ENCODE measurements around the gene IL33. TPM values are rescaled to one million over a fixed set of nuclear protein-coding genes. Genes with fewer than 3 reads are reported as not detected.

The IL33 gene
- polyA plus RNA-seq, 1 of the 3 experiments (the other 2 are of a cell fraction): not detected

GRCh38 chr9:6277417-6277816 is 61.8 kb downstream of the IL33 start:
- ChIA-PET POLR2A (no interaction called here), CTCF (interaction anchor here (1.4 kb wide), 1 partner anchor 391 kb away, joined by 5 read pairs; no protein-coding TSS in a partner anchor)
- no peak overlapping the region for H2AFZ ChIP-seq (ENCODE audit: low read depth)
- H3K79me2 ChIP-seq (ENCODE audit: insufficient read depth): no peaks in the 10 kb centered on the region
- H3K9ac ChIP-seq: no peak overlapping the region
- 61% methylated on average over 3 of the region's 3 CpGs for WGBS (ENCODE audit: low lambda C conversion rate)
- no peaks in the 10 kb centered on the region for H3K9me2 ChIP-seq
- DNase-seq: no peak
- H3K4me3 ChIP-seq (ENCODE audit: low read depth in 2 of 2, low read length in 1 of 2): no peak overlapping the region
- no peaks in the 10 kb centered on the region for H4K20me1 ChIP-seq (ENCODE audit: insufficient read depth)
- no peaks in the 10 kb centered on the region for H3K27me3 ChIP-seq (ENCODE audit: insufficient read depth)
- H3K4me1 ChIP-seq (ENCODE audit: control insufficient read depth in 1 of 2, insufficient read depth in 2 of 2, low read depth in 1 of 2, low read length in 1 of 2): no peaks in the 10 kb centered on the region
- no peak overlapping the region for H3K4me2 ChIP-seq
- no peak for TF ChIP-seq CTCF (IDR thresholded peaks at IDR 0.05)
- no peak for TF ChIP-seq NRF1 (IDR thresholded peaks at IDR 0.05; ENCODE audit: low read depth, low read length)
- TF ChIP-seq FOSL2 (IDR thresholded peaks at IDR 0.05; ENCODE audit: borderline replicate concordance, low read depth): no peak
- TF ChIP-seq CHD2 (IDR thresholded peaks at IDR 0.05; ENCODE audit: low read length, partially characterized antibody): no peak
- no peak for TF ChIP-seq GATA2 (CRISPR knock-in tag; IDR thresholded peaks at IDR 0.05)
- TF ChIP-seq USF2 (IDR thresholded peaks at IDR 0.05; ENCODE audit: borderline replicate concordance, low read depth, low read length): no peak
- TF ChIP-seq POLR2AphosphoS5 (IDR thresholded peaks at IDR 0.05; ENCODE audit: low read depth, low read length): no peak
- TF ChIP-seq MEF2A (IDR thresholded peaks at IDR 0.05; ENCODE audit: borderline replicate concordance, low read depth): no peak
- no peak for TF ChIP-seq RXRA (IDR thresholded peaks at IDR 0.05; ENCODE audit: borderline replicate concordance, low read depth)
- no peak for TF ChIP-seq TCF12 (IDR thresholded peaks at IDR 0.05)
- no peak for TF ChIP-seq SMC3 (IDR thresholded peaks at IDR 0.05; ENCODE audit: low read depth, low read length)
- no peak for TF ChIP-seq MXI1 (IDR thresholded peaks at IDR 0.05; ENCODE audit: low read depth, low read length)
- TF ChIP-seq JUND (IDR thresholded peaks at IDR 0.05): no peak
- H3K27ac ChIP-seq (ENCODE audit: low read depth in 2 of 2, low read length in 1 of 2): no peak overlapping the region
- H3K9me3 ChIP-seq: no peaks in the 10 kb centered on the region
- H3K36me3 ChIP-seq (replicated peaks in 1 of 2; ENCODE audit: control insufficient read depth in 1 of 2, insufficient read depth in 2 of 2, low read length in 1 of 2): no peaks in the 10 kb centered on the region
- no peaks in the 10 kb centered on the region for H3F3A ChIP-seq (replicated peaks; ENCODE audit: insufficient read depth)

GRCh38 chr9:6301858-6302257 is 86.3 kb downstream of the IL33 start:
- Histone ChIP-seq H3K79me2 (ENCODE audit: insufficient read depth) (no peaks in the 10 kb centered on the region), H3K27me3 (ENCODE audit: insufficient read depth) (no peaks in the 10 kb centered on the region), H3F3A (replicated peaks; ENCODE audit: insufficient read depth) (no peaks in the 10 kb centered on the region), H3K4me3 (ENCODE audit: low read depth in 2 of 2, low read length in 1 of 2) (no peak overlapping the region), H3K9me2 (no peaks in the 10 kb centered on the region), H3K9ac (no peak overlapping the region), H3K27ac (ENCODE audit: low read depth in 2 of 2, low read length in 1 of 2) (no peak overlapping the region), H3K9me3 (no peaks in the 10 kb centered on the region), H3K4me2 (no peak overlapping the region), H4K20me1 (ENCODE audit: insufficient read depth) (no peaks in the 10 kb centered on the region), H3K36me3 (replicated peaks in 1 of 2; ENCODE audit: control insufficient read depth in 1 of 2, insufficient read depth in 2 of 2, low read length in 1 of 2) (no peaks in the 10 kb centered on the region), H2AFZ (ENCODE audit: low read depth) (no peak overlapping the region), H3K4me1 (ENCODE audit: control insufficient read depth in 1 of 2, insufficient read depth in 2 of 2, low read depth in 1 of 2, low read length in 1 of 2) (no peaks in the 10 kb centered on the region)
- TF ChIP-seq USF1 (IDR thresholded peaks at IDR 0.05; ENCODE audit: borderline replicate concordance, low read depth) (no peak), MXI1 (IDR thresholded peaks at IDR 0.05; ENCODE audit: low read depth, low read length) (no peak), YY1 (IDR thresholded peaks at IDR 0.05; ENCODE audit: low read depth) (no peak), EZH2phosphoT487 (IDR thresholded peaks at IDR 0.05; ENCODE audit: borderline replicate concordance, low read depth) (no peak), GABPA (IDR thresholded peaks at IDR 0.05; ENCODE audit: low read depth) (no peak), MAX (IDR thresholded peaks at IDR 0.05; ENCODE audit: low read depth) (no peak), MEF2A (IDR thresholded peaks at IDR 0.05; ENCODE audit: borderline replicate concordance, low read depth) (no peak), FOXM1 (IDR thresholded peaks at IDR 0.05; ENCODE audit: low read depth) (no peak), TEAD4 (IDR thresholded peaks at IDR 0.05; ENCODE audit: borderline replicate concordance, insufficient read depth) (no peak), RCOR1 (IDR thresholded peaks at IDR 0.05; ENCODE audit: low read length) (no peak), IRF3 (IDR thresholded peaks at IDR 0.05; ENCODE audit: low read depth, low read length) (no peak), RAD21 (IDR thresholded peaks at IDR 0.05; ENCODE audit: low read length) (no peak), SIN3A (IDR thresholded peaks at IDR 0.05; ENCODE audit: borderline replicate concordance, low read depth, low read length) (no peak), RFX5 (IDR thresholded peaks at IDR 0.05; ENCODE audit: low read length) (no peak)
- WGBS (ENCODE audit: low lambda C conversion rate): 4% methylated on average over 2 of the region's 2 CpGs
- POLR2A ChIA-PET: no interaction called here
- CTCF ChIA-PET: no interaction called here
- no peak for DNase-seq

Data from SK-N-SH (cell line).